Smooth muscle cell (in vitro differentiated cells): ENCODE measurements around the gene IGF2BP2. TPM values are rescaled to one million over a fixed set of nuclear protein-coding genes. Genes with fewer than 3 reads are reported as not detected.
"Not testable (repeated sequence)": the region's sequence is repeated elsewhere in the genome, so short reads cannot be mapped to it uniquely, and the experiment has no call there.

Experiments
- DNase-seq: peaks from one replicate; lab custom pipeline; 2025; ENCODE audit not compliant: unreplicated experiment; lab: John Stamatoyannopoulos, UW
- H2AFZ ChIP-seq: fragments of 200-600 bp; sonication (generic); 2 replicates; pipeline ENCODE4 v1.6.0; 2016; ENCODE audit warnings: antibody characterized with exemption, low read depth, mild to moderate bottlenecking
- H3F3A ChIP-seq: fragments of 200-600 bp; sonication (generic); 2 replicates; pipeline ENCODE4 v1.6.0; 2017; ENCODE audit warnings: antibody characterized with exemption, low read depth
- H3K27ac ChIP-seq: fragments of 200-600 bp; sonication (generic); 2 replicates; pipeline ENCODE4 v1.5.1; 2016; ENCODE audit warnings: low read depth, mild to moderate bottlenecking
- H3K27me3 ChIP-seq: fragments of 200-600 bp; sonication (generic); 2 replicates; pipeline ENCODE4 v1.6.1; 2016; ENCODE audit warnings: low read depth, mild to moderate bottlenecking
- H3K36me3 ChIP-seq: fragments of 200-600 bp; sonication (generic); 2 replicates; pipeline ENCODE4 v1.5.1; 2016; ENCODE audit warnings: low read depth
- H3K4me1 ChIP-seq: fragments of 200-600 bp; sonication (generic); 2 replicates; pipeline ENCODE4 v1.5.1; 2016; ENCODE audit warnings: low read depth
- H3K4me2 ChIP-seq: fragments of 200-600 bp; sonication (generic); 2 replicates; pipeline ENCODE4 v1.6.0; 2016; ENCODE audit warnings: mild to moderate bottlenecking
- H3K4me3 ChIP-seq: fragments of 200-600 bp; sonication (generic); 2 replicates; pipeline ENCODE4 v1.5.1; 2016; ENCODE audit warnings: mild to moderate bottlenecking
- H3K79me2 ChIP-seq: fragments of 200-600 bp; sonication (generic); 2 replicates; pipeline ENCODE4 v1.6.0; 2016; ENCODE audit warnings: low read depth, mild to moderate bottlenecking
- H3K9ac ChIP-seq: fragments of 200-600 bp; sonication (generic); 2 replicates; pipeline ENCODE4 v1.6.0; 2016; ENCODE audit warnings: low read depth
- H3K9me3 ChIP-seq: fragments of 200-600 bp; sonication (generic); replicated peaks from 2 replicates; pipeline ENCODE4 v1.5.1; 2016; ENCODE audit warnings: low read depth
- H4K20me1 ChIP-seq: fragments of 200-600 bp; sonication (generic); 2 replicates; pipeline ENCODE4 v1.6.0; 2016; ENCODE audit warnings: low read depth
- CTCF ChIP-seq: fragments of 200-600 bp; sonication (generic); IDR thresholded peaks from 2 replicates; pipeline ENCODE4 v1.5.1; 2017; ENCODE audit warnings: borderline replicate concordance, mild to moderate bottlenecking, antibody characterized with exemption; ENCODE audit not compliant: insufficient read depth, poor library complexity, severe bottlenecking
- WGBS: methylation state at CpG from one replicate; pipeline ENCODE4 v1.1.7; 2016; ENCODE audit warnings: low lambda C conversion rate; 5-methylcytosine and 5-hydroxymethylcytosine counted together
- polyA plus RNA-seq: library from polyadenylated mRNA; unstranded; fragments of >200 nt; fragmentation: Nextera tagmentation; extraction: Ambion mirVana; gene quantifications from 2 replicates; pipeline ENCODE4 v1.2.1, GENCODE V29; 2016
- total RNA-seq: library from RNA; depleted of rRNA; stranded (reverse); fragments of >200 nt; gene quantifications from 2 replicates; pipeline ENCODE4 v1.2.3, GENCODE V29; 2014

Gene IGF2BP2
- total and polyA plus RNA-seq, 2 experiments from 2014 or later: 59.2 to 80.6 TPM

- H3K79me2 ChIP-seq: peaks cover 99% of the 10 kb centered on the region
- H3K9ac ChIP-seq: no peak overlapping the region
Observed at GRCh38 chr3:185699927-185700326, 124.9 kb downstream of the IGF2BP2 start.

GRCh38 chr3:185697228-185697627 lies 127.6 kb downstream of the IGF2BP2 start:
- not testable (repeated sequence) for H3K4me3 ChIP-seq, DNase-seq, H3K4me2 ChIP-seq, H2AFZ ChIP-seq, H3K9ac ChIP-seq, H3K27me3 ChIP-seq, H3K9me3 ChIP-seq, H3K36me3 ChIP-seq, H3K4me1 ChIP-seq, H3K27ac ChIP-seq, H3F3A ChIP-seq
- peaks cover 97% of the 10 kb centered on the region for H3K79me2 ChIP-seq
- peaks cover 95% of the 10 kb centered on the region for H4K20me1 ChIP-seq
- WGBS: 89% methylated on average over 7 of the region's 7 CpGs

More at GRCh38 chr3:185699927-185700326, 124.9 kb downstream of the IGF2BP2 start:
- Histone ChIP-seq H3K27me3 (no peaks in the 10 kb centered on the region), H4K20me1 (peaks cover 100% of the 10 kb centered on the region), H3F3A (no peaks in the 10 kb centered on the region), H3K4me1 (peaks cover 14% of the 10 kb centered on the region), H3K9me3 (no peaks in the 10 kb centered on the region), H3K36me3 (no peaks in the 10 kb centered on the region), H3K4me2 (no peak overlapping the region), H2AFZ (no peak overlapping the region), H3K4me3 (no peak overlapping the region), H3K27ac (no peak overlapping the region)
- no peak for TF ChIP-seq CTCF
- no peak for DNase-seq
- 87% methylated on average over 2 of the region's 2 CpGs for WGBS

GRCh38 chr3:185696039-185696438 lies 128.8 kb downstream of the IGF2BP2 start:
- no peak overlapping the region for H3K9ac ChIP-seq
- 74% methylated on average over 6 of the region's 6 CpGs for WGBS
- H3K4me1 ChIP-seq: no peaks in the 10 kb centered on the region
- H3K4me2 ChIP-seq: no peak overlapping the region
- no peak for DNase-seq
- no peak overlapping the region for H3K4me3 ChIP-seq
- H3K27me3 ChIP-seq: no peaks in the 10 kb centered on the region
- H4K20me1 ChIP-seq: peaks cover 83% of the 10 kb centered on the region
- no peak for TF ChIP-seq CTCF
- peak overlapping the region; percentile 65 for H3K27ac ChIP-seq
- peaks cover 97% of the 10 kb centered on the region for H3K79me2 ChIP-seq
- H3K36me3 ChIP-seq: no peaks in the 10 kb centered on the region
- no peaks in the 10 kb centered on the region for H3F3A ChIP-seq
- H3K9me3 ChIP-seq: no peaks in the 10 kb centered on the region
- no peak overlapping the region for H2AFZ ChIP-seq

GRCh38 chr3:185693985-185694653 lies 130.7 kb downstream of the IGF2BP2 start:
- Histone ChIP-seq H3K4me1 (no peaks in the 10 kb centered on the region), H2AFZ (no peak overlapping the region), H3K79me2 (peaks cover 88% of the 10 kb centered on the region), H3K27ac (peak overlapping the region; percentile 65), H3F3A (no peaks in the 10 kb centered on the region), H3K4me3 (no peak overlapping the region), H4K20me1 (peaks cover 64% of the 10 kb centered on the region), H3K9me3 (no peaks in the 10 kb centered on the region), H3K36me3 (no peaks in the 10 kb centered on the region), H3K27me3 (no peaks in the 10 kb centered on the region), H3K4me2 (no peak overlapping the region), H3K9ac (peak overlapping the region; percentile 6)
- no peak for TF ChIP-seq CTCF
- no peak for DNase-seq
- WGBS: 91% methylated on average over 4 of the region's 4 CpGs
